ENCODE data around the gene LAMA1.
"Not testable (repeated sequence)": the region's sequence is repeated elsewhere in the genome, so short reads cannot be mapped to it uniquely, and the experiment has no call there.

Gene LAMA1

DNA sequence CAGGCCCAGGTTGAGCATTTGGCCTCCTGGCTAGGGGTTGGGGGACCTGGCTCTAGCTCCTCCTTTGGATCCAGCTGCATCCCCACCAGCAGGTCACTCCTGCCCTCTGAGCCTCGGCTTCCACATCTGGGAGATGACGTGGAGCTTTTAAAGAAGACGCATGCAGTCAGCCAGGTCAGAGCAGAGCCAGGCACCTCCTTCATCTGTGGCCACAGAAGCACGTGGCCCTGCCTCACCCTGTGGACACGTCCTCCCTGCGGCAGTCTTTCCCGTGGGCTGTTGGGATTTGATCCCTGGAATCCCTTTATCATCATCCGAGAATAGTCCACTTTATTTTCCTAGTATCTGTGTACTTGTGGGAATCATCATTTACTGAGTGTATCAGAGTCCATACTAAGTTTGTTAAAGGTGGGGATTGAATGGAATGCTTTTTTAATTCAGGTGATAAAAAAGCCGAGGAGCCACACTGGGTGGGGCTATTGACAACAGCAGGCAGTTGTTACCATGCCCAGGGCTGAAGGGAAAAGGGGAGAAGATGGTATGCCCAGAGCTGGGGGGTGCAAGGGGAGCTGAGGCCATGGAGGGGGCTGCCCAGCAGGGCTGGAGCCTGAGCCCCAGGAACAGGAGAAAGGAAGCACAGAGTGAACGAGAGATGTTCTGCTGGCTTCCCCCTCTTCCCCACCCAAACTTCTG lies 170.1 kb downstream of the LAMA1 start:
- DNase-seq, result no peak

DNA sequence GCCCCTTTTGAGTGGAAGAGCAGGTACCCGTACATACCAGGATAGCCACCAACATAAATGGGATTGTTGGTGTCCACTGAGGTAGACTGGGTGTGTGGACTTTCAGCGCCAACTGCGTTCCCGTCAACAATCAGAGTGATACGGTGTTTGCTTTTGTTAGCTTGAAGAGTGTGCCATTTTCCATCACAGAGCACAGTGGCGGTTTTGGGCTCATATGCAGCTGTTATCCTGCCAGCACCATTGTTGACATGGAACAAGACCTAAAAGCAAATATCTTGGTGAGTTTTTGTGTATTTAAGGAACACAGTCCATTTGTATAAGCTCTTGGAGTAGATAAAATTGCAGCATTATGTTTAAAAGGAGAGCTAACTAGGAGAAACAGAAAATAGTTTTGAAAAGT lies 174.5 kb downstream of the LAMA1 start:
- DNase-seq, result no peak

GRCh38 chr18:6942742-6943141 lies 174.9 kb downstream of the LAMA1 start:
- no peak for DNase-seq

DNA sequence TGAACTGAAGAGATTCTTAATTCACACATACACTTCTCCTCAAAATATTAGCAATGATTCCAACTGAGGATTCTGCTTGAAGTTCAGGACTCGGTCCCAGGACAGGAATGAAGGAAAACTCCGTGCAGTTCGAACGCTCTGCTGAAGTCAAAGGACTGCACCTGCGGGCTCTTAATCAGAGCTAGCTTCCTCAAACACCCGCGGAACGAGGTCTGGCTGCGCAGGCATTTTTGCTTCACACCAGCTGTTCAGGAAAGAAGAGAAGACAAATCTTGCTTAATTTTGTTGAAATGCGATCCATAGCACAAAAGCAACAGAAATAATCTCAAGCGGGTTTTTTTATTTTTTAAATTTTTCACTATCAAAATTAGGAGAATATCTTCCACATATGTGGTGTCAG lies 175.6 kb downstream of the LAMA1 start:
- no peak for DNase-seq

DNA sequence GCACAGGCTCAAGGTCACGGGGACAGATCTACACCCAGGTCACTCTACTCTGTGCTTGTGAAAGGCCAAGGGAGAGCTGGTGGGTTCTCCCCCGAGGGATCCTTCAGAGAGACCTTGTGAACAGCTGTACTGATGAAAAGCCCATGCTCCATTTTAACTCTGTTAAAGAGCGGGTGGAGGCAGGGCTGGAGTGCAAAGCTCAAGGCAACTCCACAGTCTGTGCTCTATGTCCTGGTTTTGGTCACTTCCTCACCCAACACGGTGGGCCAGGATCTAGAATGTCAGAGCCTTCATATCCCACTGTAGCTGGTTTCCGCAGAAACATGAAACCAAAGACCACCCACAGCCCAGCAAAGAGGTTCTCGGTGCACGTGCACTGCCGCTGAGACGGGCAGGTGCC lies 177.1 kb downstream of the LAMA1 start:
- DNase-seq, result no peak

GRCh38 chr18:6939972-6940371 lies 177.6 kb downstream of the LAMA1 start:
- DNase-seq, result no peak

DNA sequence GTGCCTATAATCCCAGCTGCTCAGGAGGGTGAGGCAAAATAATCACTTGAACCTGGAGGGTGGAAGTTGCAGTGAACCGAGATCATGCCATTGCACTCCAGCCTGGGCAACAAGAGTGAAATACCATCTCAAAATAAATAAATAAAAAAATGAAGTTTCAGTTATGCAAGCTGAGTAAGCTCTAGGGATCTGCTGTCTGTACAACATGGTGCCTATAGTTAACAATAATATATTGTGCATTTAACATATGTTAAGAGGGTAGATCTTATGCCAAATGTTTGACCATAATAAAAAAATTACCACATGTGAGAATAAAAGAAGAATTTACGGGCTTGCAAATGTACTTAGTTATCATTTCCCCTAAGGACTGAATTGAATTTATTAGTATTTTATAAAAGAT lies 179.2 kb downstream of the LAMA1 start:
- DNase-seq, result not testable (repeated sequence)

- DNase-seq, result no peak
Measured at GRCh38 chr18:6938003-6938402, 179.6 kb downstream of the LAMA1 start.

- DNase-seq, result no peak
Measured at GRCh38 chr18:6934859-6935258, 182.7 kb downstream of the LAMA1 start.

DNA sequence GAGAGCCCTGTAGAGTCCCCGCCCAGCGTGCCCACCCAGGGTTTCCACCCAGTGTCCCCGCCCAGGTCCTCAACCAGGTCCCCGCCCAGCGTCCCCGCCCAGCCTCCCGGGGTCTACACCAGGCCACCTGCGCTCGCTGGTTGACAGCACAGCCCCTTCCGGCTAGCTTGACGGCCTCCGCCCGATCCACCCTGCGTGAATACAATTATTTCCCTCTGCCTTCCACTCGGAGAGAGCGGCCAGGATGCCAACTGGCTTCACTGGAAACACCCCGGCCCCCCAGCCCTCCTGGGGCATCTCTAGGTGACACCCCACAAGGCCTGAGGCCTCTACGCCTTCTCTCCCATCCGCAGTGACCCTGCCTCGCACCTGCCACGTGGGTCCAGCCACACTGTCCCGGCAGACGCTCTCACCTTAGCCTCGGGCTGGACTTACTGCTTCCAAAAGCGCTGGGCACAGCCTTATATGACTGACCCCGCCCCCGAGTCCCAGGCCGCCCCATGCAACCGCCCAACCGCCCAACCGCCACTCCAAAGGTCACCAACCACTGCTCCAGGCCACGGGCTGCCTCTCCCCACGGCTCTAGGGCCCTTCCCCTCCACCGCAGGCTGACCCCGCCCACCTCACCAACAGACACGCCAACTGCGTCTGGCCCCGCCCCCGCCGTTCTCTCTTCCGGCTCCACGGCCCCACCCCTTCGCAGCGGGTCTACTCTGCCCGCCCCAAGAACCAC lies 188.1 kb downstream of the LAMA1 start:
- DNase-seq, result no peak

- DNase-seq, result no peak
Measured at GRCh38 chr18:6928359-6928758, 189.2 kb downstream of the LAMA1 start.

GRCh38 chr18:6927153-6927552 lies 190.4 kb downstream of the LAMA1 start:
- no peak for DNase-seq

GRCh38 chr18:6923220-6923619 lies 194.4 kb downstream of the LAMA1 start:
- DNase-seq, result no peak

DNA sequence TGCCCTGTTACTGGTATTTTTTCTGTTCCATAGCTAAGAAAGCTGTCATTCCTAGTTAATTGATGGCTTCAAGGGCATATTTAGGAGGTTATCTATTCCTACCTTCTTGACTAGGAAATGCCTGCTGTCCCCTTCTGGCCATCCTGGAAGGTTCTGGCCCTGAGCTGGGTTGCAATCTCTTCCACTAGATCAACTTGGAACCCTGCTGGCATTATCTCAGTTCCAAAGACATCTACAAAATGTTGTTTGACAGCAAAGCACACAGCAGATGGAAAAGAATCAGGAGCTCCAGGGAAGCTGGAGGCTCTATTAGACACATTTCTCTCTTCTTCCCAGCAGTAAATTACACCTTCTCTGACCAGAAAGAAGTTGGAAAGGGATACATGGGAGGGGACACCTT lies 196.0 kb downstream of the LAMA1 start:
- no peak for DNase-seq

DNA sequence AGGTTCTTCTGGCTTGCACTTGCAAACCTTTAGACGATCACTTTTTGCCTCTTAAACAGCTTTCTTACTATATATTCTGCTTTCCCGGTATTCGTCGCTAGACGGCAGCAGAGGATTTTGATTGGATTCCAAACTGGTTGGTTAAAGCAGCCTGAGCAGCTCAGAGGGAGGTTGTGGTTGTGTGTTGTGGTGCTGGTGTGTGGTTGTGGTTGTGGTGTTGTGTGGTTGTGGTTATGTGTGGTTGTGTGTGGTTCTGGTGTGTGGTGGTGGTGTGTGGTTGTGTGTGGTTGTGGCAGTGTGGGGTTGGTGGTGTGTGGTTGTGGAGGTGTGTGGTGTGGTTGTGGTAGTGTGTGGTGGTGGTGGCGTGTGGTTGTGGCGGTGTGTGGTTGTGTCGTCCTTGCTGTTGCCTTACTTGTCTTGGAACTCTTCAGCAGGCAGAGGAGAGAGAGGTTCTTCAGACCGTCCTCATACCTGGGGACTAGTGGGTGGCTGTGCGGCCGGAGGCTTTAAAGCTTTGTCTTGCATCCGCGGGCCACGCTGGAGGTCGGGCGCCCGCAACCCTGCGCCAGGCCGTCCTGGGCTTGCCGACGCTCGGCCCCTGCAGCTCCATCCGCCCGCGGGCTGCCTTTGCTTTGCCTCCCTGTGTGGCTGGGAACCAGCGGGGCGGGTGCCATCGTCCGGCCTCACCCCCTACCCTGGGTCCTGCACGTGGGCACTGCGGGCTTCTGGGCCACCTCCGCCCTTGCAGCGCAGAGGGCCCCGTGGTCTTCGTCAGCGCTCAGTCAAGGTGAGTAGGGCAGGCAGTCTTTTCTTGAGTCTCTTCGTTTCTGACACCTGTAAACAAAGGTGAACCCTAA lies 197.3 kb downstream of the LAMA1 start:
- DNase-seq, result no peak

- DNase-seq, result no peak
Measured at GRCh38 chr18:6917072-6917471, 200.5 kb downstream of the LAMA1 start.

DNA sequence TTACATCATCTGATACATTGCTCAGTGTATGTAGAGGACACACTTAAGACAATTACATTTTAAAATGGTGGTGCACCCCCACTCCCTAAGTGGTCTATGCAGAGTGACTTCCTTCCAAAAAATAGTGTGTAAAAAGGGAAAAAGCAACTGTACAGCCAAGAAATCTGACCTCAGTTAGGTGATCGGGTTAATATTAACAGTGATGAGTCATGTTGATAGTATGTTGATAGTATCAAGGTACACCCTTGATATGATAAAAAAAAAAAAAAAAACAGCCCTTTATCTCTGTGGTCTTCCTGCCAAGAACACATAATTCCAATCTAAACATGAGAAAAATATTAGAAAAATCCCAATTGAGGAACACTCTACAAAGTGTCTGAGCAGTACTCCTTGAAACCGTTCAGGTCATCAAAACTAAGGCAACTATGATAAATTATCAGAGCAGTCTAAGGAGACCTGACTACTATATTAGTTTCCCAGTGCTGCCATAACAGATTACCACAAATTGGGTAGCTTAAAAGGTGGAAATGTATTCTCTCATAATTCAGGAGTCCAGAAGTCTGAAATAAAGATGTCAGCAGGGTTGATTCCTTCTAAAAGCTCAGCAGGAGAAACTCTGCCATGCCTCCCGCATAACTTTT lies 216.2 kb downstream of the LAMA1 start:
- no peak for DNase-seq

DNA sequence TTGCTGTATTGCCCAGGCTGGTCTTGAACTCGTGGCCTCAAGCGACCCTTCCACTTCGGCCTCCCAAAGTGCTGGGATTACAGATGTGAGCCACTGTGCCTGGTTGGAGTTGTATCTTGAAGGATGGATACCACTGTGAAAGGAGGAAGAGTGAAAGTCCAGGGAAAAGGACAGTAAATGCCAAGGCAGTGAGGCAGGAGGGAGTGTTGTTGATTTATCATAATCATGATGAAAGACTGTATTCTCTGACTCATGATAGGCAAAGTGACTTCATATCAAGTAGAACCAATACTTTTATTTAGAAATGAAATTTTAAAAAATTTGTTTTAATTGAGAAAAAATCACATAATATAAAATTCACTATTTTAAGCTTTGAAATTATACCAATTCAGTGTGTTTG lies 225.8 kb downstream of the LAMA1 start:
- no peak for DNase-seq

Data from activated effector memory CD4-positive, alpha-beta T cell treated with anti-CD3 and anti-CD28 coated beads, Interleukin-2, amount 50 U/mL, for 16 hours (primary cell).